Sigmoid colon (tissue), 7 donors: ENCODE measurements around the gene FKBP3. TPM values are rescaled to one million over a fixed set of nuclear protein-coding genes. Genes with fewer than 3 reads are reported as not detected.

Experiments
- DNase-seq: peaks from one replicate; pipeline ENCODE4 v3.0.0-alpha.2; 2019
- H3K27ac ChIP-seq, 4 donors: fragments of 200-600 bp; sonication (generic); one replicate each; pipeline ENCODE4 v1.5.1; 2016 to 2019; ENCODE audit warnings: mild to moderate bottlenecking in 1 of 4
- H3K27me3 ChIP-seq, 3 donors: fragments of 200-600 bp; sonication (generic); one replicate each; pipeline ENCODE4 v1.5.1; 2019; ENCODE audit warnings: mild to moderate bottlenecking in 1 of 3
- H3K36me3 ChIP-seq, 4 donors: fragments of 200-600 bp; sonication (generic); one replicate each; pipeline ENCODE4 v1.5.1; 2016 to 2019
- H3K4me1 ChIP-seq, 4 donors: fragments of 200-600 bp; sonication (generic); one replicate each; pipeline ENCODE4 v1.5.1; 2017 to 2019
- H3K4me3 ChIP-seq, 4 donors: fragments of 200-600 bp; sonication (generic); one replicate each; pipeline ENCODE4 v1.5.1; 2017 to 2019; ENCODE audit warnings: mild to moderate bottlenecking in 2 of 4, moderate library complexity in 1 of 4
- H3K9me3 ChIP-seq, 4 donors: fragments of 200-600 bp in 3 of 4; sonication (generic) in 3 of 4; one replicate each; pipeline versions ENCODE4 v1.5.1 to v1.6.1; 2013 to 2019
- CTCF ChIP-seq, 4 experiments: fragments of 450-650 bp in 3 of 4; fragments of 200-600 bp in 1 of 4; IDR thresholded peaks; one replicate each; pipeline ENCODE4 v1.5.1; 2016 to 2019; ENCODE audit warnings: antibody characterized with exemption in 4 of 4, mild to moderate bottlenecking in 3 of 4, moderate library complexity in 2 of 4
- EP300 ChIP-seq, 4 donors: sonication (generic); formaldehyde crosslinking; IDR thresholded peaks; one replicate each; pipeline ENCODE4 v1.6.1; 2017; ENCODE audit warnings: antibody characterized with exemption in 4 of 4
- POLR2A ChIP-seq, 2 donors: fragments of 450-650 bp; IDR thresholded peaks; one replicate each; pipeline ENCODE4 v1.6.1; 2016; ENCODE audit warnings: antibody characterized with exemption in 2 of 2, mild to moderate bottlenecking in 2 of 2, moderate library complexity in 2 of 2
- POLR2AphosphoS5 ChIP-seq, 4 donors: sonication (generic); formaldehyde crosslinking; IDR thresholded peaks; one replicate each; pipeline ENCODE4 v1.6.1; 2017; ENCODE audit warnings: antibody characterized with exemption in 4 of 4
- WGBS, 2 donors: extraction: QIAGEN DNeasy Blood & Tissue Kit; methylation state at CpG; one replicate each; pipeline ENCODE4 v1.1.7; 2013; 5-methylcytosine and 5-hydroxymethylcytosine counted together
- intact Hi-C: fragments of 100-400 bp; cut with DNase I; formaldehyde crosslinking; loops from one replicate; pipeline ENCODE4 v1.15.1; 2023
- polyA plus RNA-seq, 3 donors: library from polyadenylated mRNA; stranded (reverse); fragments of 200-250 nt; gene quantifications; one replicate each; pipeline ENCODE4 v1.2.3, GENCODE V29; 2013
- total RNA-seq, 4 donors: library from RNA; depleted of rRNA; stranded (reverse); fragments of >200 nt; gene quantifications; one replicate each; pipeline ENCODE4 v1.1.0, GENCODE V29; 2016
- donor health status: healthy with polysubstance abuse.
- donor health status: Bipolar disorder and iron deficiency.
- donor health status: healthy.

FKBP3 gene
- total and polyA plus RNA-seq, 7 donors: 32.6 to 113 (median 68.0) TPM

- intact Hi-C loops: no loop called here
- no peak overlapping the region for H3K27ac ChIP-seq
- TF ChIP-seq CTCF (IDR thresholded peaks at IDR 0.05) (no peak), EP300 (IDR thresholded peaks at IDR 0.05) (no peak), POLR2AphosphoS5 (IDR thresholded peaks at IDR 0.05) (no peak), POLR2A (IDR thresholded peaks at IDR 0.05) (no peak)
- no peaks in the 10 kb centered on the region for H3K4me1 ChIP-seq
- no peaks in the 10 kb centered on the region for H3K9me3 ChIP-seq
- no peaks in the 10 kb centered on the region for H3K27me3 ChIP-seq
- DNase-seq: no peak
- peaks cover 0 to 24% (median 2%) of the 10 kb centered on the region in 4 donors for H3K36me3 ChIP-seq
- H3K4me3 ChIP-seq: no peak overlapping the region
These were observed 35.6 kb upstream of the FKBP3 start for GRCh38 chr14:45169906-45170305.

DNA sequence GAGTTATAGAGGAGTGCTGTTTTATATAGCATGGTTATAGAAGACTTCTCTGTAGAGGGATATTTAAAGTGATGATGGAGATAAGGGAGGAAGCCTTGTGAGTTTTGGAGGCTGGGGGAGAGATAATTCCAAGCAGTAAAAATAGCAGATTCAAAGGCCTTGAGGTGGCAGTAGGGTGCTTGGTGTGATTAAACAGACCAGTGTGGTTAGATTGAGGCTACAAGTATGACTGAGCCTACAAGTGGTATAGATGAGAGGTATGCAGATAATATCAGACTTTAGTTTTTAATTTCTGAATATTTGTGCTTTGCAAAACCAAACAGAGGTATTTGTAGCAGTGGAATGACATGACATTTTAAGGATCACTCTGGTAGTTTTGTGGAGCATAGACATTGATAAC lies 21.8 kb upstream of the FKBP3 start:
- no peak for DNase-seq
- TF ChIP-seq EP300 (IDR thresholded peaks at IDR 0.05) (no peak), POLR2A (IDR thresholded peaks at IDR 0.05) (no peak), POLR2AphosphoS5 (IDR thresholded peaks at IDR 0.05) (no peak), CTCF (IDR thresholded peaks at IDR 0.05) (no peak)
- Histone ChIP-seq H3K4me1 (no peaks in the 10 kb centered on the region), H3K4me3 (no peak overlapping the region), H3K27ac (no peak overlapping the region), H3K27me3 (no peaks in the 10 kb centered on the region), H3K36me3 (peaks cover 0 to 4% (median 0%) of the 10 kb centered on the region in 4 donors), H3K9me3 (no peaks in the 10 kb centered on the region)
- intact Hi-C loops: no loop called here

- H3K27me3 ChIP-seq: no peaks in the 10 kb centered on the region
- H3K9me3 ChIP-seq: no peaks in the 10 kb centered on the region
- intact Hi-C loops: no loop called here
- H3K4me1 ChIP-seq: no peaks in the 10 kb centered on the region
- no peak overlapping the region for H3K27ac ChIP-seq
- TF ChIP-seq EP300 (IDR thresholded peaks at IDR 0.05) (no peak), POLR2AphosphoS5 (IDR thresholded peaks at IDR 0.05) (no peak), POLR2A (IDR thresholded peaks at IDR 0.05) (no peak)
- no peak for DNase-seq
- no peak overlapping the region for H3K4me3 ChIP-seq
- peaks cover 0 to 8% (median 0%) of the 10 kb centered on the region in 4 donors for H3K36me3 ChIP-seq
- WGBS, 2 donors: 93 to 99% methylated on average over 4 of the region's 4 CpGs
These were observed 16.2 kb upstream of the FKBP3 start for GRCh38 chr14:45150386-45150890.

DNA sequence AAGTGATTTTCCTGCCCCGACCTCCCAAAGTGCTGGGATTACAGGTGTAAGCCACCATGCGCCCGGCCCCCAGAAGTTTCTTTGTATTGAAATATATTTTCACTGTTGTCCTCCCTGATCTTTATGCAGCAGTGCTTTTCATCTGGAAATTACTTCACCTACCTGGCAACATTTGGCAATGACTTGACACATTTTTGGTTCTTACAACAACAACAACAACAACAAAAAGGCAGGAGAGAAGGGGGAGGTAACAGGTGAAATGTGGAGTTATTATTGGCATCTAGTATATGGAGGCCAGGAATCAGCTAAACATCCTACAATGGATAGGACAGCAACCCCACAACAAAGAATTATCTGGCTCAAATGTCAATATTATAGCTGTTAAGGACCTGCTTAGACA lies 15.3 kb upstream of the FKBP3 start:
- H3K4me1 ChIP-seq: no peaks in the 10 kb centered on the region
- H3K9me3 ChIP-seq: no peaks in the 10 kb centered on the region
- peaks cover 0 to 6% (median 0%) of the 10 kb centered on the region in 4 donors for H3K36me3 ChIP-seq
- intact Hi-C loops: no loop called here
- H3K27ac ChIP-seq: no peak overlapping the region
- no peak for TF ChIP-seq POLR2A (IDR thresholded peaks at IDR 0.05)
- TF ChIP-seq CTCF (IDR thresholded peaks at IDR 0.05): no peak
- no peak for TF ChIP-seq POLR2AphosphoS5 (IDR thresholded peaks at IDR 0.05)
- TF ChIP-seq EP300 (IDR thresholded peaks at IDR 0.05): no peak
- 95 to 99% methylated on average over 3 of the region's 3 CpGs for WGBS, 2 donors
- no peak overlapping the region for H3K4me3 ChIP-seq
- DNase-seq: no peak
- H3K27me3 ChIP-seq: no peaks in the 10 kb centered on the region

DNA sequence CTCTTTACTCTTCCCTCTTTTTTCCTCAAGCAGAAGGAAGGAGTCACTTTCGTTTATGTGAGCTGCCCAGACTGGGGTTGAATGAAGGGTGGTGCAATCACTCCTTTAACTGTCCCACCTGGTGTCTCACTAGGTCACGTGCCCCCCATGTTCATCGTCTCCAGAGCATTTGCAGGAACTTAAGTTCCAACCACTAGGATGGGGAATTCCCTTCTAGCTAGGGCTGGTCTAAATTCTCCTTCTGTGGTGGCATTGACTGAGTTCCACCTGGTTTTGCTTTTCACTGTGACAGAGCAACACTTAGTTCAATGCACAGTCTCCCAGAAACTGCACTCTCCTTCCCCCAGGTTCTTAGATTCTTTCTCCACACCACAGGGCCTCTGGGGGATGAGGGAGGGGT lies 10.9 kb upstream of the FKBP3 start:
- intact Hi-C loops: no loop called here
- no peaks in the 10 kb centered on the region for H3K27me3 ChIP-seq
- TF ChIP-seq EP300 (IDR thresholded peaks at IDR 0.05): no peak
- TF ChIP-seq POLR2AphosphoS5 (IDR thresholded peaks at IDR 0.05): no peak
- no peak for TF ChIP-seq CTCF (IDR thresholded peaks at IDR 0.05)
- no peak for TF ChIP-seq POLR2A (IDR thresholded peaks at IDR 0.05)
- no peak overlapping the region for H3K27ac ChIP-seq
- 83 to 91% methylated on average over 3 of the region's 3 CpGs for WGBS, 2 donors
- H3K36me3 ChIP-seq: peaks cover 0 to 1% (median 0%) of the 10 kb centered on the region in 4 donors
- no peaks in the 10 kb centered on the region for H3K4me1 ChIP-seq
- H3K4me3 ChIP-seq: no peak overlapping the region
- no peak for DNase-seq
- no peaks in the 10 kb centered on the region for H3K9me3 ChIP-seq
